Left ventricle myocardium inferior (tissue), 1 donor: ENCODE measurements around the gene CPNE5. TPM values are rescaled to one million over a fixed set of nuclear protein-coding genes. Genes with fewer than 3 reads are reported as not detected.

Experiments used
- DNase-seq: peaks from one replicate; pipeline ENCODE4 v3.0.0-alpha.2; 2020
- H3K27ac ChIP-seq: fragments of 200-600 bp; replicated peaks from 2 replicates; pipeline ENCODE4 v1.8.0; 2021
- H3K27me3 ChIP-seq: fragments of 200-600 bp; 2 replicates; pipeline ENCODE4 v1.8.0; 2021; ENCODE audit warnings: low read depth
- H3K36me3 ChIP-seq: fragments of 200-600 bp; 2 replicates; pipeline ENCODE4 v1.8.0; 2021
- H3K4me1 ChIP-seq: fragments of 200-600 bp; 2 replicates; pipeline ENCODE4 v1.8.0; 2021
- H3K4me3 ChIP-seq: fragments of 200-600 bp; 2 replicates; pipeline ENCODE4 v1.8.0; 2021; ENCODE audit warnings: mild to moderate bottlenecking, moderate library complexity
- H3K9me3 ChIP-seq: fragments of 200-600 bp; replicated peaks from 2 replicates; pipeline ENCODE4 v1.8.0; 2021
- CTCF ChIP-seq: fragments of 200-600 bp; IDR thresholded peaks from 2 replicates; pipeline ENCODE4 v1.8.0; 2021; ENCODE audit warnings: antibody characterized with exemption, mild to moderate bottlenecking, borderline replicate concordance
- intact Hi-C: fragments of 100-400 bp; cut with micrococcal nuclease; formaldehyde crosslinking; loops from one replicate; pipeline ENCODE4 v1.11.0; 2022
- total RNA-seq: library from RNA; stranded (reverse); fragmentation: NEBNext Ultra II Directional; extraction: Animal tissue kit (Norgen Biotek cat#: 25700); gene quantifications from one replicate; pipeline ENCODE4 v1.2.1, GENCODE V29; 2021
- donor health status: DM: no; HTN: yes; CAD: no; lungs with severe emphysema.

Gene CPNE5
- total RNA-seq, 1 donor from 2014 or later: 26.5 TPM

GRCh38 chr6:36701401-36701991 lies 137.7 kb downstream of the CPNE5 start:
- Histone ChIP-seq H3K27me3 (peaks cover 3% of the 10 kb centered on the region), H3K4me1 (no peaks in the 10 kb centered on the region), H3K27ac (no peak overlapping the region), H3K9me3 (no peaks in the 10 kb centered on the region), H3K36me3 (no peaks in the 10 kb centered on the region), H3K4me3 (no peak overlapping the region)
- intact Hi-C loops: no loop called here
- DNase-seq: no peak
- no peak for TF ChIP-seq CTCF

GRCh38 chr6:36700831-36701230 lies 138.4 kb downstream of the CPNE5 start:
- Histone ChIP-seq H3K9me3 (no peaks in the 10 kb centered on the region), H3K4me1 (no peaks in the 10 kb centered on the region), H3K27me3 (peaks cover 3% of the 10 kb centered on the region), H3K27ac (no peak overlapping the region), H3K4me3 (no peak overlapping the region), H3K36me3 (no peaks in the 10 kb centered on the region)
- TF ChIP-seq CTCF: no peak
- DNase-seq: no peak
- intact Hi-C loops: no loop called here

DNA sequence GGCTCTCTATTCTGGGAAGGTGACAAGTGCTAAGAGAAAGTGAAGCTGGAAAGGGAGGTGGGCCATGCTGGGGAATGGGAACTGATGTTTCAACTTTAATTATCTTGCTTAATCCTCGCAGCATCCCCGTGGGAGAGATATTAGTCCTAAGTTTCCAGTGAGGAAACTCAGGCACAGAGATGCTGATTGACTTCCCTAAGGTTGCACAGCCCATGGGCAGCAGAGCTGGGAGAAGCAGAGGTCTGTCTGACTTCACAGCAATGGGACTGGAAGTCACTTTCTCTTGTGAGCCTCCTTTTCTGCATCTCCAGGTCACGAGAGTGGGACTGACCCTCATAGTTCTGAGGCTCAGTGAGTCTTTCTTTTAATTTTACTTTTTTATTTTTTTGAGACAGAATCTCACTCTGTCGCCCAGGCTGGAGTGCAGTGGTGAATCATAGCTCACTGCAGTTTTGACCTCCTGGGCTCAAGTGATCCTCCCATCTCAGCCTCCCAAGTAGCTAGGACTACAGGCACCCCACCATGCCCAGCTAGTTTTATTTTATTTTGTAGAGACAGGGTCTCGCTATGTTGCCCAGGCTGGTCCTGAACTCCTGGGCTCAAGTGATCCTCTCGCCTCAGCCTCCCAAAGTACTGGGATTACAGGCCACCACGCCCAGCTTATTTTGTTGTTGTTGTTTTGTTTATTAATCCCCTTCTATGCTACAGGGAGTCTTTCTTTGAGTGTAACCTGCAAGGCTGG lies 139.0 kb downstream of the CPNE5 start:
- H3K27me3 ChIP-seq: peaks cover 3% of the 10 kb centered on the region
- no peak for DNase-seq
- no peak overlapping the region for H3K4me3 ChIP-seq
- TF ChIP-seq CTCF: no peak
- H3K4me1 ChIP-seq: no peaks in the 10 kb centered on the region
- no peaks in the 10 kb centered on the region for H3K36me3 ChIP-seq
- intact Hi-C loops: no loop called here
- no peak overlapping the region for H3K27ac ChIP-seq
- no peaks in the 10 kb centered on the region for H3K9me3 ChIP-seq

- no peaks in the 10 kb centered on the region for H3K36me3 ChIP-seq
- intact Hi-C loops: no loop called here
These were observed 139.9 kb downstream of the CPNE5 start for GRCh38 chr6:36699348-36699747.

DNA sequence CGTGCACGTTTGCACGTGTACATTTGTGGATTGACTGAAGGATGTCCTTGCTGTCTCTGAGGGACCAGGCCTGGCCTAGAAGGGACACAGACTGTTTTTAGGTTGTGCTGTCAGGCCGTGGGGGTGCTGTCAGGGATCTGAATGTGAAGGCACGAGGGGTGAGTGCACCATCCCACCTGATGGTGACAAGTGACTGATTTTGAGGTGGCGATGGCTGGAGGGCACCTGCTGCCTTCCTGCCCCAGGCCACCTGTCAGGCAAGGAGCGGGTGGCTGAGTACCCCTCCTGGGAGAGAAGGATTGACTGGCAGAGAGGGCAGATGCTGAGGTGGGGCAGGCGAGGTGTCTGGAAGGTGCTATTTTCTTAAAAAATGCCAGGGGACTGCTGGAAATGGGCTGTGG lies 140.4 kb downstream of the CPNE5 start:
- intact Hi-C loops: no loop called here

More at GRCh38 chr6:36699348-36699747, 139.9 kb downstream of the CPNE5 start:
- no peak overlapping the region for H3K27ac ChIP-seq
- no peak for DNase-seq
- peaks cover 3% of the 10 kb centered on the region for H3K27me3 ChIP-seq
- TF ChIP-seq CTCF: no peak
- no peaks in the 10 kb centered on the region for H3K9me3 ChIP-seq
- no peaks in the 10 kb centered on the region for H3K4me1 ChIP-seq
- H3K4me3 ChIP-seq: no peak overlapping the region

More for the DNA sequence above, 140.4 kb downstream of the CPNE5 start:
- TF ChIP-seq CTCF: no peak
- Histone ChIP-seq H3K36me3 (no peaks in the 10 kb centered on the region), H3K27me3 (no peaks in the 10 kb centered on the region), H3K9me3 (no peaks in the 10 kb centered on the region), H3K27ac (no peak overlapping the region), H3K4me3 (no peak overlapping the region), H3K4me1 (no peaks in the 10 kb centered on the region)
- no peak for DNase-seq
